ENCODE results near the gene KPNA5. TPM values are rescaled to one million over a fixed set of nuclear protein-coding genes. Genes with fewer than 3 reads are reported as not detected.
"Not testable (repeated sequence)": the region's sequence is repeated elsewhere in the genome, so short reads cannot be mapped to it uniquely, and the experiment has no call there.

The KPNA5 gene
- total RNA-seq, 1 donor from 2014 or later: 8.3 TPM

DNA sequence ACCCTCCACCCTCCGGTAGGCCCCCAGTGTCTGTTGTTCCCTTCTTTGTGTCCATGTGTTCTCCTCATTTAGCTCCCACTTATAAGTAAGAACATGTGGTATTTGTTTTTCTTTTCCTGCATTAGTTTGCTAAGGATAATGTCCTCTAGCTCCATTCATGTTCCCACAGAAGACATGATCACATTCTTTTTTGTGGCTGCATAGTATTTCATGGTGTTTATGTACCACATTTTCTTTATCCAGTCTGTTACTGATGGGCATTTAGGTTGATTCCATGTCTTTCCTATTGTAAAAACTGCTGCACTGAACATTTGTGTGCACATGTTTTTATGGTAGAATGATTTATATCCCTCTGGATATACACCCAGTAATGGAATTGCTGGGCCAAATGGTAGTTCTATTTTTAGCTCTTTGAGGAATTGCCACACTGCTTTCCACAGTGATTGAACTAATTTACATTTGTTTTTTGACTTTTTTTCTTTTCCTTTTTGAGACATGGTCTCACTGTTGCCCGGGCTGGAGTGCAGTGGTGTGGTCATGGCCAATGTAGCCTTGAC, 4.5 kb downstream of the KPNA5 start:
- Mint-ChIP-seq H3K27me3 (ENCODE audit: low read depth) (no peaks in the 10 kb centered on the region), H3K4me3 (ENCODE audit: unreplicated experiment) (no peak overlapping the region), H3K9me3 (ENCODE audit: low read depth) (peaks cover 3% of the 10 kb centered on the region), H3K36me3 (ENCODE audit: low read depth) (peaks cover 2% of the 10 kb centered on the region), H3K27ac (ENCODE audit: unreplicated experiment) (no peak overlapping the region), H3K4me1 (ENCODE audit: low read depth) (peaks cover 20% of the 10 kb centered on the region)
- no peak for DNase-seq (ENCODE audit: low spot score)
- TF ChIP-seq, protein P1, sequence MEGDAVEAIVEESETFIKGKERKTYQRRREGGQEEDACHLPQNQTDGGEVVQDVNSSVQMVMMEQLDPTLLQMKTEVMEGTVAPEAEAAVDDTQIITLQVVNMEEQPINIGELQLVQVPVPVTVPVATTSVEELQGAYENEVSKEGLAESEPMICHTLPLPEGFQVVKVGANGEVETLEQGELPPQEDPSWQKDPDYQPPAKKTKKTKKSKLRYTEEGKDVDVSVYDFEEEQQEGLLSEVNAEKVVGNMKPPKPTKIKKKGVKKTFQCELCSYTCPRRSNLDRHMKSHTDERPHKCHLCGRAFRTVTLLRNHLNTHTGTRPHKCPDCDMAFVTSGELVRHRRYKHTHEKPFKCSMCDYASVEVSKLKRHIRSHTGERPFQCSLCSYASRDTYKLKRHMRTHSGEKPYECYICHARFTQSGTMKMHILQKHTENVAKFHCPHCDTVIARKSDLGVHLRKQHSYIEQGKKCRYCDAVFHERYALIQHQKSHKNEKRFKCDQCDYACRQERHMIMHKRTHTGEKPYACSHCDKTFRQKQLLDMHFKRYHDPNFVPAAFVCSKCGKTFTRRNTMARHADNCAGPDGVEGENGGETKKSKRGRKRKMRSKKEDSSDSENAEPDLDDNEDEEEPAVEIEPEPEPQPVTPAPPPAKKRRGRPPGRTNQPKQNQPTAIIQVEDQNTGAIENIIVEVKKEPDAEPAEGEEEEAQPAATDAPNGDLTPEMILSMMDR (IDR thresholded peaks at IDR 0.05): no peak

DNA sequence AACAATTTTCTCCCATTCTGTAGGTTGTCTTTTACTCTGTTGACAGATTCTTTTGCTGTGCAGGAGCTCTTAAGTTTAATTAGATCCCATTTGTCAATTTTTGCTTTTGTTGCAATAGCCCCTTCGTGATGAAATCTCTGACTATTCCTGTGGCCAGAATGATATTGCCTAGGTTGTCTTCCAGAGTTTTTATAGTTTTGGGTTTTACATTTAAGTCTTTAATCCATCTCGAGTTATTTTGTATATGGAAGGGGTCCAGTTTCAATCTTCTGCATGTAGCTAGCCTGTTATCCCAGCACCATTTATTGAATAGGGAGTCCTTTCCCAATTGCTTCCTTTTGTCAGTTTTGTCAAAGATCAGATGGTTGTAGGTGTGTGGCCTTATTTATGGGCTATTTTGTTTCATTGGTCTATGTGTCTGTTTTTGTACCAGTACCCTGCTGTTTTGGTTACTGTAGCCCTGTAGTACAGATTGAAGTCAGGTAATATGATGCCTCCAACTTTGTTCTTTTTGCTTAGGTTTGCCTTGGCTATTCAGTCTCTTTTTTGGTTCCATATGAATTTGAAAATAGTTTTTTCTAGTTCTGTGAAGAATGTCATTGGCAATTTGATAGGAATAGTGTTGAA, 5.6 kb downstream of the KPNA5 start:
- not testable (repeated sequence) for H3K27ac Mint-ChIP-seq (ENCODE audit: unreplicated experiment); DNase-seq (ENCODE audit: low spot score); H3K27me3 Mint-ChIP-seq (ENCODE audit: low read depth); H3K9me3 Mint-ChIP-seq (ENCODE audit: low read depth); H3K36me3 Mint-ChIP-seq (ENCODE audit: low read depth); H3K4me3 Mint-ChIP-seq (ENCODE audit: unreplicated experiment)
- peaks cover 18% of the 10 kb centered on the region for H3K4me1 Mint-ChIP-seq (ENCODE audit: low read depth)

DNA sequence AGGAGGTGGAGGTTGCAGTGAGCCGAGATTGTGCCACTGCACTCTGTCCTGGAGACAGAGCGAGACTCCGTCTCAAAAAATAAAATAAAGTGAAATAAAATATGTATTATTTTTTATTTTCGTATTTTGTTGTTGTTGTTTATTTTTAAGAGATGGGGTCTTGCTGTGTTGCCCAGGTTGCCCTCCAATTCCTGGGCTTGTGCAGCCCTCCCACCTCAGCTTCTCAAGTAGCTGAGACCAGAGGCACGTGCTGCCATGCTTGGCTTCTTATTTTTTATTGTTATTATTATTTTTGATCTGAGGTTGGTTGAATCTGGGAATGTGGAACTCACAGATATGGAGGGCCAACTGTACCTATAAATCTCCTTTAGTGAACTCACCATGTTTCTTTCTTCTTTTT, 10.1 kb downstream of the KPNA5 start:
- no peak overlapping the region for H3K4me3 Mint-ChIP-seq (ENCODE audit: unreplicated experiment)

DNA sequence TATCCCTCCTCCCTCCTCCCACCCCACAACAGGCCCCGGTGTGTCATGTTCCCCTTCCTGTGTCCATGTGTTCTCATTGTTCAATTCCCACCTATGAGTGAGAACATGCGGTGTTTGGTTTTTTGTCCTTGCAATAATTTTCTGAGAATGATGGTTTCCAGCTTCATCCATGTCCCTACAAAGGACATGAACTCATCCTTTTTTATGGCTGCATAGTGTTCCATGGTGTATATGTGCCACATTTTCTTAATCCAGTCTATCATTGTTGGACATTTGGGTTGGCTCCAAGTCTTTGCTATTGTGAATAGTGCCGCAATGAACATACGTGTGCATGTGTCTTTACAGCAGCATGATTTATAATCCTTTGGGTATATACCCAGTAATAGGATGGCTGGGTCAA, 11.9 kb downstream of the KPNA5 start:
- not testable (repeated sequence) for H3K4me3 Mint-ChIP-seq (ENCODE audit: unreplicated experiment); H3K36me3 Mint-ChIP-seq (ENCODE audit: low read depth); H3K4me1 Mint-ChIP-seq (ENCODE audit: low read depth); H3K27ac Mint-ChIP-seq (ENCODE audit: unreplicated experiment); H3K9me3 Mint-ChIP-seq (ENCODE audit: low read depth); H3K27me3 Mint-ChIP-seq (ENCODE audit: low read depth); DNase-seq (ENCODE audit: low spot score)

More for the DNA sequence above, 10.1 kb downstream of the KPNA5 start:
- TF ChIP-seq, protein P1 (IDR thresholded peaks at IDR 0.05): no peak
- H3K9me3 Mint-ChIP-seq (ENCODE audit: low read depth): peaks cover 4% of the 10 kb centered on the region
- no peaks in the 10 kb centered on the region for H3K27me3 Mint-ChIP-seq (ENCODE audit: low read depth)
- DNase-seq (ENCODE audit: low spot score): no peak
- H3K36me3 Mint-ChIP-seq (ENCODE audit: low read depth): peaks cover 8% of the 10 kb centered on the region
- H3K27ac Mint-ChIP-seq (ENCODE audit: unreplicated experiment): no peak overlapping the region
- peaks cover 6% of the 10 kb centered on the region for H3K4me1 Mint-ChIP-seq (ENCODE audit: low read depth)

DNA sequence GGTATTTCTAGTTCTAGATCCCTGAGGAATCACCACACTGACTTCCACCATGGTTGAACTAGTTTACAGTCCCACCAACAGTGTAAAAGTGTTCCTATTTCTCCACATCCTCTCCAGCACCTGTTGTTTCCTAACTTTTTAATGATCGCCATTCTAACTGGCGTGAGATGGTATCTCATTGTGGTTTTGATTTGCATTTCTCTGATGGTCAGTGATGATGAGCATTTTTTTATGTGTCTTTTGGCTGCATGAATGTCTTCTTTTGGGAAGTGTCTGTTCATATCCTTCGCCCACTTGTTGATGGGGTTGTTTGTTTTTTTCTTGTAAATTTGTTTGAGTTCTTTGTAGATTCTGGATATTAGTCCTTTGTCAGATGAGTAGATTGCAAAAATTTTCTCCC, 12.3 kb downstream of the KPNA5 start:
- H3K4me1 Mint-ChIP-seq (ENCODE audit: low read depth); H3K9me3 Mint-ChIP-seq (ENCODE audit: low read depth); H3K36me3 Mint-ChIP-seq (ENCODE audit: low read depth); H3K27ac Mint-ChIP-seq (ENCODE audit: unreplicated experiment); H3K4me3 Mint-ChIP-seq (ENCODE audit: unreplicated experiment); H3K27me3 Mint-ChIP-seq (ENCODE audit: low read depth); DNase-seq (ENCODE audit: low spot score): not testable (repeated sequence)

DNA sequence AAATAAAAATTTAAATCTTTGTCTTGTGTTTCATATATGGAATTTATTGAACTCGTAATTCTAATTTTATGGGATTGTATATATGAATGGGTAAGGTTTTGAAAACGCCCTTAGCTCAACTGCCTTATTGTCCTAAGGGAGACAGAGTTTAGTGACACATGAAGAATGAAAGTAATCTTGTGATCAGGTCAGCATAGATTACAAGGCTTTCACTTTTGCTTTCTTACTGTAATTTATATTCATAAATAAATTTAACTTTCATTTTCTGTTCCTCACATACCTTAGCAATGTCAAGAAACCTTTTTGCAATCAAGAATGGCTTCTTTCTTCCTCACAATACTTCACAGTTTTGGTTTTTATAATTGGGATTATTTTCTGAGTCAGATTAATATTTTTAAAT, 14.4 kb downstream of the KPNA5 start:
- H3K36me3 Mint-ChIP-seq (ENCODE audit: low read depth): peaks cover 11% of the 10 kb centered on the region

More for the DNA sequence above, 14.4 kb downstream of the KPNA5 start:
- peaks cover 4% of the 10 kb centered on the region for H3K9me3 Mint-ChIP-seq (ENCODE audit: low read depth)
- TF ChIP-seq, protein P1 (IDR thresholded peaks at IDR 0.05): no peak
- no peaks in the 10 kb centered on the region for H3K4me1 Mint-ChIP-seq (ENCODE audit: low read depth)
- DNase-seq (ENCODE audit: low spot score): no peak
- no peak overlapping the region for H3K27ac Mint-ChIP-seq (ENCODE audit: unreplicated experiment)
- H3K27me3 Mint-ChIP-seq (ENCODE audit: low read depth): no peaks in the 10 kb centered on the region
- no peak overlapping the region for H3K4me3 Mint-ChIP-seq (ENCODE audit: unreplicated experiment)

All from chondrocyte (in vitro differentiated cells).